Kidney (tissue), 22 donors: ENCODE measurements around the gene SRD5A1. TPM values are rescaled to one million over a fixed set of nuclear protein-coding genes. Genes with fewer than 3 reads are reported as not detected.

Experiments
- DNase-seq, 5 donors: peaks; one replicate each; pipeline ENCODE4 v3.0.0-alpha.2; 2013 to 2020
- FAIRE-seq: peaks from 2 replicates; lab custom pipeline; 2012; peaks lifted over from hg19 to GRCh38; lab: Jason Lieb, UNC
- H3K27ac ChIP-seq, 2 donors: one replicate each; pipeline ENCODE4 v1.7.0; 2013; ENCODE audit warnings: low read depth in 2 of 2, low read length in 2 of 2, inconsistent platforms in 1 of 2
- H3K27me3 ChIP-seq: one replicate; pipeline ENCODE4 v1.7.1; 2013; ENCODE audit warnings: low read length, inconsistent platforms; ENCODE audit not compliant: control insufficient read depth, insufficient read depth
- H3K36me3 ChIP-seq, 3 donors: one replicate each; pipeline versions ENCODE4 v1.7.0 to v1.7.1; 2013; ENCODE audit warnings: low read length in 3 of 3, control low read depth in 1 of 3, inconsistent platforms in 1 of 3; ENCODE audit not compliant: insufficient read depth in 3 of 3, control insufficient read depth in 2 of 3
- H3K4me1 ChIP-seq, 3 donors: one replicate each; pipeline versions ENCODE4 v1.7.0 to v1.7.1; 2013; ENCODE audit warnings: low read length in 3 of 3, inconsistent platforms in 1 of 3, low read depth in 1 of 3; ENCODE audit not compliant: control insufficient read depth in 2 of 3, insufficient read depth in 2 of 3
- H3K4me3 ChIP-seq, 3 donors: one replicate each; pipeline versions ENCODE4 v1.7.0 to v1.8.1; 2013; ENCODE audit warnings: low read length in 3 of 3, control low read depth in 1 of 3, inconsistent platforms in 1 of 3
- H3K9ac ChIP-seq, 3 donors: one replicate each; pipeline versions ENCODE4 v1.7.0 to v1.7.1; 2013; ENCODE audit warnings: low read length in 3 of 3, control low read depth in 1 of 3, inconsistent platforms in 1 of 3
- H3K9me3 ChIP-seq, 3 donors: one replicate each; pipeline versions ENCODE4 v1.7.0 to v1.7.1; 2013; ENCODE audit warnings: low read length in 3 of 3, control low read depth in 1 of 3, inconsistent platforms in 1 of 3; ENCODE audit not compliant: control insufficient read depth in 2 of 3, insufficient read depth in 1 of 3
- CTCF ChIP-seq: IDR thresholded peaks from 3 replicates; pipeline ENCODE4 v1.5.1; 2012; ENCODE audit warnings: mild to moderate bottlenecking, moderate library complexity, borderline replicate concordance; ENCODE audit not compliant: insufficient read depth; ENCODE audit errors: extremely low read depth
- intact Hi-C: fragments of 100-400 bp; cut with DNase I; formaldehyde crosslinking; loops from one replicate; pipeline ENCODE4 v1.11.1; 2022
- long read RNA-seq, 10 donors: library from polyadenylated mRNA in 1 of 10; unstranded in 1 of 10; transcript quantifications; one replicate each; pipeline ENCODE4 v2.0.0 and lab custom pipeline, GENCODE V29; 2021 to 2026
- polyA plus RNA-seq: library from polyadenylated mRNA; stranded (reverse); fragments of 350-450 nt; fragmentation: Illumina TruSeq; extraction: RNeasy Lipid Tissue Mini Kit (QIAGEN cat#74804); gene quantifications from one replicate; pipeline ENCODE4 v1.2.3, GENCODE V29; 2014; ENCODE audit warnings: low read depth, low replicate concordance; ENCODE audit not compliant: insufficient read depth
- total RNA-seq: library from RNA; stranded (reverse); fragmentation: NEBNext Ultra II Directional; extraction: Animal tissue kit (Norgen Biotek cat#: 25700); gene quantifications from one replicate; pipeline ENCODE4 v1.2.1, GENCODE V29; 2021
- donor health status: control.
- donor health status: control.
- donor health status: control.
- donor health status: control.
- donor health status: control.
- donor health status: DM: yes; HTN: yes; CAD: no.
- donor health status: Normal renal cell carcinoma (clear cell type).

SRD5A1 gene
- total RNA-seq (13.1 TPM), polyA plus RNA-seq (6.5 TPM)
- long read RNA-seq, donor 1, full-length matches to known transcripts, result 7 of 13 reads
- long read RNA-seq, donor 1, partial matches to known transcripts, result 6 of 13 reads
- long read RNA-seq, donor 1, other reads (novel, unspliced or antisense), result 0 of 13 reads
- long read RNA-seq, donor 2, full-length matches to known transcripts, result 5 of 5 reads
- long read RNA-seq, donor 2, partial matches to known transcripts, result 0 of 5 reads
- long read RNA-seq, donor 2, other reads (novel, unspliced or antisense), result 0 of 5 reads
- long read RNA-seq, donor 3, full-length matches to known transcripts, result 8 of 8 reads
- long read RNA-seq, donor 3, partial matches to known transcripts, result 0 of 8 reads
- long read RNA-seq, donor 3, other reads (novel, unspliced or antisense), result 0 of 8 reads
- long read RNA-seq, donor 4, full-length matches to known transcripts, result 1 of 1 reads
- long read RNA-seq, donor 4, partial matches to known transcripts, result 0 of 1 reads
- long read RNA-seq, donor 4, other reads (novel, unspliced or antisense), result 0 of 1 reads
- long read RNA-seq, donor 5, full-length matches to known transcripts, result 1 of 1 reads
- long read RNA-seq, donor 5, partial matches to known transcripts, result 0 of 1 reads
- long read RNA-seq, donor 5, other reads (novel, unspliced or antisense), result 0 of 1 reads
- long read RNA-seq, donor 6, result 0 reads
- long read RNA-seq, donor 7, full-length matches to known transcripts, result 3 of 6 reads
- long read RNA-seq, donor 7, partial matches to known transcripts, result 0 of 6 reads
- long read RNA-seq, donor 7, other reads (novel, unspliced or antisense), result 3 of 6 reads
- long read RNA-seq, donor 8, full-length matches to known transcripts, result 7 of 7 reads
- long read RNA-seq, donor 8, partial matches to known transcripts, result 0 of 7 reads
- long read RNA-seq, donor 8, other reads (novel, unspliced or antisense), result 0 of 7 reads
- long read RNA-seq, donor 9, full-length matches to known transcripts, result 3 of 3 reads
- long read RNA-seq, donor 9, partial matches to known transcripts, result 0 of 3 reads
- long read RNA-seq, donor 9, other reads (novel, unspliced or antisense), result 0 of 3 reads
- long read RNA-seq, donor 10, full-length matches to known transcripts, result 1 of 9 reads
- long read RNA-seq, donor 10, partial matches to known transcripts, result 8 of 9 reads
- long read RNA-seq, donor 10, other reads (novel, unspliced or antisense), result 0 of 9 reads

GRCh38 chr5:6632888-6633468 is at the start of gene SRD5A1, which contains the start of gene NSUN2:
Gene SRD5A1, plus strand, starts transcription at chr5:6633440. Its CDS starts 137 bp downstream, at chr5:6633577.
Gene NSUN2, minus strand, starts transcription at chr5:6633044. Its CDS starts 65 bp downstream, at chr5:6632979.
- peaks cover 0 to 10% (median 4%) of the 10 kb centered on the region in 3 donors for H3K4me1 ChIP-seq
- peaks cover 0 to 17% (median 0%) of the 10 kb centered on the region in 3 donors for H3K36me3 ChIP-seq
- H3K27me3 ChIP-seq, result no peaks in the 10 kb centered on the region
- peak within 1 kb of the TSS; percentile 95 to 97 for H3K27ac ChIP-seq
- no peaks in the 10 kb centered on the region for H3K9me3 ChIP-seq
- H3K4me3 ChIP-seq, result peak within 1 kb of the TSS; percentile 84 to 89 (median 86)
- no peak for TF ChIP-seq CTCF
- intact Hi-C loops, result loop anchor here (10.0 kb wide), 1 partner anchor 112 kb away; no protein-coding TSS in a partner anchor
- DNase-seq, result peak; percentile 92 to 97 (median 96)
- peak within 1 kb of the TSS; percentile 81 to 83 (median 81) for H3K9ac ChIP-seq
- FAIRE-seq, result no peak

- H3K4me1 ChIP-seq, result no peaks in the 10 kb centered on the region
- DNase-seq (peak in 1 of 5 donors; percentile 4), FAIRE-seq (no peak)
- no peaks in the 10 kb centered on the region for H3K36me3 ChIP-seq
- no peaks in the 10 kb centered on the region for H3K9me3 ChIP-seq
- no peak overlapping the region for H3K9ac ChIP-seq
- no peak for TF ChIP-seq CTCF
- H3K27me3 ChIP-seq, result no peaks in the 10 kb centered on the region
- H3K4me3 ChIP-seq, result no peak overlapping the region
- no peak overlapping the region for H3K27ac ChIP-seq
- intact Hi-C loops, result no loop called here
These were observed 49.1 kb upstream of the SRD5A1 start for GRCh38 chr5:6584101-6584645.

- H3K9me3 ChIP-seq, result no peaks in the 10 kb centered on the region
- H3K27me3 ChIP-seq, result no peaks in the 10 kb centered on the region
- no peak for TF ChIP-seq CTCF
- no peak overlapping the region for H3K4me3 ChIP-seq
- no peaks in the 10 kb centered on the region for H3K4me1 ChIP-seq
- H3K9ac ChIP-seq, result no peak overlapping the region
- no peak for DNase-seq
- H3K27ac ChIP-seq, result no peak overlapping the region
- intact Hi-C loops, result no loop called here
- H3K36me3 ChIP-seq, result no peaks in the 10 kb centered on the region
- FAIRE-seq, result no peak
These were observed 48.5 kb upstream of the SRD5A1 start for GRCh38 chr5:6584727-6585126.
